GM19372 (cell line): Measurements from ENCODE around the gene GARNL3.
A peak's percentile ranks its signal among the peaks of the same experiment; 100 is the strongest.

Source experiments
- ATAC-seq: cut with Tn5 transposase; IDR thresholded peaks from one replicate; pipeline ENCODE4 v1.9.1; 2021; ENCODE audit warnings: mild to moderate bottlenecking, low read depth, moderate library complexity; ENCODE audit not compliant: unreplicated experiment

Gene GARNL3

GRCh38 chr9:127370672-127371648 lies 106.4 kb downstream of the GARNL3 start:
- no peak for ATAC-seq

GRCh38 chr9:127380479-127380878 lies 115.9 kb downstream of the GARNL3 start:
- no peak for ATAC-seq

DNA sequence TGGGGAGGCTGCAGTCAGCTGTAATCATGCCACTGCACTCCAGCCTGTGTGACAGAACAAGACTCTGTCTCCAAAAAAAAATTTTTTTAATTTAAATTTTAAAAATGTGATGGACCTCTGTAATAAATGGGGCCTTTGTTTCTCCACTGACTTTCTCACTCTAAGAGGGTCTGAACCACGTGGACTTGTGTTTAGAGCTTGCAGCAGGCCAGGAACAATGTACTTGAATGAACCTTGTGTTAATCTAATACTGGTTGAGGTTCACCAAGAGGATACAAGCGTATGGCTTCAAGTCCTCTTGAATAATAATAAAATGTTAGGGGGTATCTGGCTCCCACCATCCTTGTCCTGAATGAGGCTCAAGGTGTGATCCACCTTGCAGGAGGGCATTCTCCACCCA lies 118.0 kb downstream of the GARNL3 start:
- ATAC-seq, result no peak

DNA sequence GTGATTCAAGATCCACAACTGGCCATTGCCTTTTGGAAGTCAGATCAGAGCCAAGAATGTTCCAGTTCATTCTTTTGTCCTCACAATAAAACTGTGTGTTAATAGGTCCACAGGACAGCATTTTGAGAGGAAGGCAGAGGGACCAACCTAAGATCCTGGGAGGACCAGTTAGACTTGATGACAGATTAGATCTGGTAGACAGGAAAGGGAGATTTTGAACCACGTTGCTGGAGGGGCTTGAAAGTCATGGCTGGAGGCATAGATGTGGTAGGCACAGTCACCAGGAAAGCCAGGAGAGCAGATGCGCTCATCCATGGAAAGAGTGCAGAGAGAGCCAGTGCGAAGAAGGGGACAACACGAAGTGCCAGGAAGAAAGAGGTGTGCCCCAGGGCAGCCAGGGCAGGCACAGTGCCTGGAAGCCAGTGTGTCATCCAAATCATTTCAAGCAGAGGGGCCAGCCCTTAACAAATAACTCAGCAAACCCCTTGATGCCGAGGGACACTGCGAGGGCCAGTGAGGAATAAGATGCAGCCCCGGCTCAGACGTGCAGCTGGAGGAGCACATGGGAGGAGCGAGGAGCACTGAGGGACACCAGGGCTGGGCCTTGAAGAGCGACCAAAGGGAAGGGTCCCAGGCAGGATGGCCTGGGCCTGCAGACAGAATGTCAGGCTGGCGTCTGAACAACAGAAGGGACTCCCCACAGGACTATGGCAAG lies 119.6 kb downstream of the GARNL3 start:
- no peak for ATAC-seq

- ATAC-seq, result no peak
These were observed 120.3 kb downstream of the GARNL3 start for GRCh38 chr9:127384901-127385300.

- no peak for ATAC-seq
These were observed 121.7 kb downstream of the GARNL3 start for GRCh38 chr9:127386249-127386648.

- ATAC-seq, result no peak
These were observed 122.4 kb downstream of the GARNL3 start for GRCh38 chr9:127386981-127387380.

DNA sequence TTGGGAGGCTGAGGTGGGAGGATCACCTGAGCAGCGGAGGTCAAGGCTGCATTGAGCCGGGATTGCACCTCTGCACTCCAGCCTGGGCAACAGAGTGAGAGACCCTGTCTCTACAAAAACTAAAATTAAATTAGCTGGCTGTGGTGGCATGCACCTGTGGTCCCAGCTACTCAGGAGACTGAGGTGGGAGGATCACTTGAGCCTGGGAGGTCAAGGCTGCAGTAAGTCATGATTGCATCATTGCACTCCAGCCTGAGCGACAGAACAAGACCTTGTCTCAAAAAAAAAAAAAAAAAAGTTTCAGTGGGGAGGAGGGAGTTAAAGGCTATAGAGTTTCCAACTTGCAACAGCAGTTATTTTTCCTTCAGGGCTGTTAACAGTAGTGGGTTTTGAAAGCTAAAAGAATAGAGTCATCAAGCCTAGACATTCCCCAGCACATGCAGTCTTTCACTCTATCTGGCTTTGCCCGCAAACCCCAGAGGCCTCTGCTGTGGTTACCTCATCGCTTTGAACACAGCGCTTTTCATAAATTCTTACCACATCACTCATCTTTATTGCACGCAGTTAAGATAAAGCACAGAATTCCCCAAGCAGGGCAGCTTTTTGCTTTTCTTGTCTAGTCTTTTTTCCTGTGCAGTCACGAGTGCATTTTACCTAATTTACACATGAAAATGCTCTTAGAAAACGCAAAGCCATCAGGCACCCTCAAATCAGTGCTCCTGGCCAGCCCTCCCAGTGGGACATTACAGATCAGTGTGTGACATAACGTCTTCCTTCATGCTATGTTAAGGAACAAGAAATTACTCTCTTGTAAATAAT lies 123.7 kb downstream of the GARNL3 start:
- ATAC-seq, result peak; percentile 84

GRCh38 chr9:127388856-127389238 lies 124.3 kb downstream of the GARNL3 start:
- no peak for ATAC-seq

DNA sequence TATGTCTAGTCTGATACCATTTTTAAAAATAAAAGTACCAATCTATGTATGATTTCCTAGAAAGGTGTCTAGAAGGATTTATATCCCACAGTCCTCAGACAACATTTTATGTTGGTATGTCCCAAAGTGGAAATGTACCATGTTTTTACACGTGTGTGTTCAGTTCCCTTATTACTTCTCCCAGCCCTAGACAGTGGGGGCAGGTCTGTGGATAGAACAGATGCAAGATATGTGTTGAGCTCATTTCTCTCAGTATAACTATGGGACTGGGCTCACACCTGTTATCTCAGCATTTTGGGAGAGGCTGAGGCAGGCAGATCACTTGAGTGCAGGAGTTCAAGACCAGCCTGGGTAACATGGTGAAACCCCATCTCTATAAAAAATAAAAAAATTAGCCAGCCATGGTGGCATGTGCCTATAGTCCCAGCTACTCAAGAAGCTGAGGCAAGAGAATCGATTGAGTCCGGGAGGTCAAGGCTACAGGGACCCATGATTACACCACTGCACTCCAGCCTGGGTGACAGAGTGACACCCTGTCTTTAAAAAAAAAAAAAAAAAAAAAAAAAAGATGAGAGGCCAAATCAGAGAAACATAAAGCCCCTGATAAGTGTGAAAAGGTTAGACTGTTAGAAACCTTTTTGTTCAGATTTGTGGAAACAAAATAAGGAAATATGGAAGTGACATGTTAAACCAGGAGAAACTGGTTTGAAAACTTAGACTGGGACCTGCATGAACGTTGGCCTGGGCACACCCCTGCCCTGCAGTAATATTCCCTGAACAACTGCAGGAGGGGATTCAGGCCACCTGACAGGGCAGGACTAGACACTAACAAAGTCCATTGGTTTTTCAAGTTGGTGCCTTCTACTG lies 125.0 kb downstream of the GARNL3 start:
- no peak for ATAC-seq

GRCh38 chr9:127390248-127390545 lies 125.6 kb downstream of the GARNL3 start:
- ATAC-seq, result no peak

DNA sequence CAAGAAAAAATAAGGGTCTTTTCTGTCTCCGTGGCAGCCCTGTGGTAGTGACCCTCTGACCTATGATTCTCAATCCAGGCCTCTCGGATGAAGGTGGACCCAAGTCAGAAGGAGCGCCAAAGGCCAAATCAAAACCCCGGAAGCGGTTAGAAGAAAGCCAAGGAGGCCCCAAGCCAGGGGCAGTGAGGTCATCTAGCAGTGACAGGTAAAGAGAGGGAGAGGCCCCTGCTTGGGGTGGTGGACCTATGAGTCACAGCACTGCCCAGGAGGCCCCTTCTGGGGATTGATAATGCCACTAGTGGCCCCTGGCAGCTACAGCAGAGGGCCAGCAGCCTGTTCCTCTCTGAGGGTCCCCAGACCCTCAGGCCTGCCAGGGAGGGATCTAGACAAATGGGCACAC lies 126.0 kb downstream of the GARNL3 start:
- ATAC-seq, result no peak

GRCh38 chr9:127392166-127392565 lies 127.6 kb downstream of the GARNL3 start:
- ATAC-seq, result no peak

- ATAC-seq, result no peak
These were observed 128.4 kb downstream of the GARNL3 start for GRCh38 chr9:127392976-127393375.

GRCh38 chr9:127393645-127394044 lies 129.1 kb downstream of the GARNL3 start:
- ATAC-seq, result no peak

- ATAC-seq, result no peak
These were observed 131.1 kb downstream of the GARNL3 start for GRCh38 chr9:127395497-127396252.

- ATAC-seq, result no peak
These were observed 131.8 kb downstream of the GARNL3 start for GRCh38 chr9:127396253-127396807.

GRCh38 chr9:127396808-127397645 lies 132.5 kb downstream of the GARNL3 start, which contains the start of gene SLC2A8:
Gene SLC2A8, plus strand, starts transcription at chr9:127397169. Its CDS starts 62 bp downstream, at chr9:127397231.
- peak; percentile 95 for ATAC-seq
